AG08396 (cell line): ENCODE results near the gene NOXA1.
"Not testable (repeated sequence)": the region's sequence is repeated elsewhere in the genome, so short reads cannot be mapped to it uniquely, and the experiment has no call there.

Experiments used
- DNase-seq: peaks from one replicate; pipeline ENCODE4 v3.0.0; 2012; ENCODE audit warnings: low spot score, mixed read lengths

Gene NOXA1

DNA sequence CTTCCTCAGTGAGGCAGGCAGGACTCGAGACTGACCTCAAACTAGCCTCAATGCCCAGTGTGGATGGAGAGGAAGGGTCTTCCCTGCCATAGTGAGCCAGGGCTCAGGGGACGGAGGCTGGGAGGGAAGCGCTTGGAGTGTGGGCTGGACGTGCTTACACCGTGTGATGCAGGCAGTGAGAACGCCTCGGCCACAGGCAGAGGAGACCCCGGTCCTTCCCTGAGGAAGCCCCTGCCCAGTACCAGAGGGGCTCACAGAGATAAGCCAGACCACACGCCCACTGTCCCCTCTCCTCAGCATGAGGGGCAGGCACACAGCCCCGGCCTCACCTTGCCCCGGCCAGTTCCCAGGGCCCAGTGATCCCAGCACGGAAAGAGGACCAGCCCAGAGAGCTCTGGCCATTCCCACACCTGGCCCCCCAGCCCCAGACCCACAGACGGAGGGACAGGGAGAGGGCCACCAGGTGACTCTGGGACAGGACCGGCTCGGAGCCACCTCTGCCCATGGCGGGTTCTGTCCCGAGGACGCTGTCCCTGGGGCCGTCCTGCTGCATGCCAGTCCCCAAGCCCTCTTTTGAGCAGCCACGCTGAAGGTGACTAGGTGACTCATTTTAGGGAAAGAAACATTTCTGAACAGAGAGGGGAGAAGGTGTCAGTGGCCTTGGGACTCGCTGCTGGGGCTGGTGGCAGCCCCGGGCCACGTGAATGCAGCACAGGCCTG, 42.0 kb downstream of the NOXA1 start:
- DNase-seq = no peak

DNA sequence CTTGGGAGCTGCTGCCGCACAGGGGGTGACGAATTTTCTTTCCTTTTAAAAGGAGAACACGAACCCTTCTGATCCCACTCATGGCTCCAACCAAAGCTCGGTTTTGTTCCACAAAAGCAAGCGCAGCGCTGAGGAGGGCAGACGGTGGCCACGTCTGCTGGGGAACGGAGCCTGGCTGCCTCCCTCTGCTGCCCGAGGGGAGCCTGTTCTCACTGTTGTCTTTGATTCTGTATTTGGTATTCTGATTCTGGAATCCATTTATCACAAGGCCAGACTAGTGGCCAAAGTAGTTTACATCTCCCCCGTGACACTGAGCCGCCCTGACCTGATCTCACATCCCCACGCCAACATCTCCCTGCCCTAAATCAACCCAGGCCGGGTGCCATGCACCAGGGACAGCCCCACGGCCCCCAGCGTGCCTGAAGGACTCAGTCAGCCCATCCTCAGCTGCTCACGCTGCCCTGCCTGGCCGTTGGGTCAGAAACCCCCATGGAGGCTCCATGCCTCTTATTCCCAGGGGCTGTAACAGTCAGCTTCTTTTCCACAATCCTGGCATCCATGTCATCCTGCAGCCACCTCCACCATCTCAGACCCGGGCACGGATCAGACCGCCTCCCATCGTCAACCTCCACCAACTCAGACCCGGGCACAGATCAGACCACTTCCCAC, 42.7 kb downstream of the NOXA1 start:
- no peak for DNase-seq

DNA sequence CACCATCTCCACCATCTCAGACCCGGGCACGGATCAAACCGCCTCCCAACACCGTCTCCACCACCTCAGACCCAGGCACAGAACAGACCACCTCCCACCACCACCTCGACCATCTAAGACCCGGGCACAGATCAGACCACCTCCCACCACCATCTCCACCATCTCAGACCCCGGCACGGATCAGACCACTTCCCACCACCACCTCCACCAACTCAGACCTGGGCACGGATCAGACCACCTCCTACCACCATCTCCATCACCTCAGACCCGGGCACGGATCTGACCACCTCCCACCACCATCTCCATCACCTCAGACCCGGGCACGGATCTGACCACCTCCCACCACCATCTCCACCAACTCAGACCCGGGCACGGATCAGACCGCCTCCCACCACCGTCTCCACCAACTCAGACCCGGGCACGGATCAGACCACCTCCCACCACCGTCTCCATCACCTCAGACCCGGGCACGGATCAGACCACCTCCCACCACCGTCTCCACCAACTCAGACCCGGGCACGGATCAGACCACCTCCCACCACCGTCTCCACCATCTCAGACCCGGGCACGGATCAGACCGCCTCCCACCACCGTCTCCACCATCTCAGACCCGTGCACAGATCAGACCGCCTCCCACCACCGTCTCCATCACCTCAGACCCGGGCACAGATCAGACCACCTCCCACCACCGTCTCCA, 43.3 kb downstream of the NOXA1 start:
- DNase-seq = not testable (repeated sequence)

DNA sequence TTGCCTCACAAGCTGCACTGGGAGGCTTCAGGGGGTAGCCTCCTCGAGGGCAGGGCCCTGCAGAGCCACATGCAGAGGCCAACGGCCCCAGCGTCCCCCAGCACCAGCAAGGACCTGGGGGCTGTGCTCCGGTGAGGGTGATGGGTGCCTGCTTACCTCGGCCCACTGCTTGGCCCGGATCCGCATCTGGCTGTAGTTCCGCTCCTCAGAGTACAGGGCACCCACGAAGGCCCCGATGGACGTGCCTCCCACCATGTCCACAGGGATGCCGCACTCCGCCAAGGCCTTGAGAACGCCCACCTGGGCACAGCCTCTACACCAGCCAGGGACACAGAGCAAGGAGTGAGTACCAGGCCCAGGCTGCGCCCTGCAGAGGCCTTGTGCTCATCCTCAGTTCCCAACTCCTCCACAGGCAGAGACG, 44.0 kb downstream of the NOXA1 start:
- DNase-seq = no peak

DNA sequence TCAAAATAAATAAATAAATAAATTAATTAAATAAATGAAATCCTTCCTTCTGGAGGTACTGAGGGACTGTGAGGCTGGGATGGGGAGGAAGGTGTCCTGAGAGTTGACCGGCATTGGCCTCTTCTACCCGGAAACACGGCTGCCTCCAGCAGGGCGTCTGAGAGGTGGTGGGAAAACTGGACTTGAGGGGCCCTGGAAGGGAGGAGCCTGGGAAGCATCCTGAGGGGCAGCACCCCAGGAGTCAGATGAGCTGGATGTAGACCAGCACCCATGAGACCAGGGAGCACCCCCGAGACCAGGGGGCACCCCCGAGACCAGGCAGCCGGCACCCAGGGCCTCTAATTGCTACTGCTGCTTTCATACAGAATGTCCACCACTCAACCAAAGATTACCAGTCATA, 44.7 kb downstream of the NOXA1 start:
- DNase-seq = no peak

DNA sequence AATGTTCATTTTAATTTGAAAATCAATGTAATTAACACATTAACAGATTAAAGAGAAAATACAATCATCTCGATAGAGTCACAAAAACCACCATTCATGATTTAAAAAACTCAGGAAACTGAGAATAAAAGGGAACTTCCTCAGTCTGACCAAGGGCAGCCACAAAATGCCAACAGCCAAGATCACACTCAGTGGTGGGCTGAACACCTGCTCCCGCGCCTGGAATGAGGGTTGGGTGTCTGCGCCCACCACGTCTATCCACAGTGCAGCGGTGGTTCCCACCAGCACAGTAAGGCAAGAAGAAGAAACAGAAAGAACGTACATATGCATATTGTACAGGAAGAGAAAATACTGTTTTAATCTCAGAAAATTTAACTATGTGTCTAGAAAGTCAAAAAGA, 47.6 kb downstream of the NOXA1 start:
- no peak for DNase-seq

DNA sequence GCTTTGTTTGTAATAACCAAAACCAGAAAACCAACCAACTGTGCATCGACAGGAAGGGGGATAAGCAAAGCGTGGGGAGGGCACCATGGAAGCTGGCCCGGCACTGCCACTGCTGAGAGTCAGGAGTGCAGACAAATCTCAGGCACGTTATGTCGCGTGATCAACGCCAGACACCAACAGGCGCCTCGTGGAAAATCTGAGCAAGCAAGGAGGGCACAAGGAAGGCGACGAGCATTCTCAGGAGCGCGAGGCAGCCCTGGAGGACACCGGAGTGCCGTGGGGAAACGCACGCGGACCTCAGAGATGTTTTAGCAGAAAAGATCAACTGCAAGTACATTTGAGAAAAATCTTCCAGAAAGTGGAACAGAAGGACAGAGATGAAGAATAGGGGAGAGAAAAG, 51.1 kb downstream of the NOXA1 start:
- no peak for DNase-seq

DNA sequence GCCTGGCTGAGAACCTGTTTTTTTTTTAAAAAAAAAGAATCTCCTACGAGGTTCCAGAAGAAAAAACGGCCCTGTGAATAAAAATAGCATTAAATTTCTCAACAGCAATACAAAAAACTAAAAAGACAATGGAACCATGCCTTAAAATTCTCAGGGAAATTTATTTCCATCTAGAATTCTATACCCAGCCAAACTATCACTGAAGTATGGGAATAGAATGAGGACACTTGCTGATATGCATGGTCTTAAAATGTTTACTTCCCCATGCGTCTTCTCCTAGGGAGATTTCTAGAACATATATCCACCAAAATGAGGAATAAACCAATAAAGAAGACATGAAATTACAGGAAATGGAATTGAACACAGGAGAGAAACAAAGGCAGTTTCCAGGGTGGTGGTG, 52.5 kb downstream of the NOXA1 start:
- no peak for DNase-seq

DNA sequence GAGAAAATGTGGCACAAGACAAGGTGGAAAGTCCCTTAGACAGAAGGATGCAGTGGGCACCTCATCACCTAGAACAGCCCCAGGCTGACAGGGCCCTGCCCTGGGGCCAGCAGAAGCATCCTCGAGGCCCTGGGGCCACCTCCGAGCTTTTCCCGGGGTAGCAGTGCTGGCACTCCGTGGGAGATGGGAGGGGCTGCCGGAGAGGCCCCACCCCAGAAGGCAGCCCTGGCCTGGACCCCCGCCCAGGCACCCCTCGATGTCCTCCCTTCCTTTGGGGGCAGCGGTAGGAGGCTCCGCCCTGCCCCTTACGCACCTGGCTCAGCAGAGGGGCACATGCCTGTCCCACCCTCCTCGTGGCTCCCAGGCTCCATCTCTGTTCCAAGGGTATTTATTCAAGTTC, 53.7 kb downstream of the NOXA1 start:
- no peak for DNase-seq

DNA sequence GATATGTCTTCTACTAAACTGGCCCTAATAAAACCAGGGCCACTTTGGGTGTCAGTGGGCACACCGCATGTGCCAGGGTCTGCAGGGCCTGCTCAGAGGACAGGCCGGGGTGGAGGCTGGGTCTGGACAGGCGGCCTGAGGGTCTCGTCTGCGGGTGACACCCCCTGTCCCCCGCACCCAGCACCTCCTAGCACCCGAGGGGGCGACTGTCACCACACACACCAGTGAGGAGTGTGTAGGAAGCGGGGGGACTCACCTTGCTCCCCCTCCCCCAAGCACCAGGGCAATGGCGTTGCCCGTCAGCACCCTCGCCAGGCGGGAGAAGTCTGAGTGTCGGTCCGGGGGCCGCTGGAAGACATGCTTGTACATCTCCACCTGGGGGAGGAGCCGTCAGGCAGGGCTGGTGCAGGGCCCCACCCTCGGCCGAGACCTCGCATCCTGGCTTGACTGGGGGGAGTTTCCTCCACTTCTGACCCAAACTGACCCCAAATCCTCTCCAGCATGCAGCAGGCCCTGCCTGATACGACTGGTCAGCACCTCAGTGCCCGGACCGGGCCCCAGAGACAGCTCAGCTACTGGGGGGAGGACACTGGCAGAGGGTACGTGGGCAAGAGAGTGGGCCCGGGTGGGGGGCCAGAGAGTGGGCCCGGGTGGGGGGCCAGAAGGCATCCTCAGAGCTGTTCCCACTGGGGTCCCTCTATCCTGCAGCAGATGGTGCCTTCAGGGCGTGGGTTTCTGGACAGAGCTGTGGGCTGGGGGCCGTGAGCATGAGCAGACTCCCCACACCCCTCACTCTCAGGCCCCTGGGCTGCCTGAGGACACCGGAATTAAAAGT, 54.8 kb downstream of the NOXA1 start:
- no peak for DNase-seq

DNA sequence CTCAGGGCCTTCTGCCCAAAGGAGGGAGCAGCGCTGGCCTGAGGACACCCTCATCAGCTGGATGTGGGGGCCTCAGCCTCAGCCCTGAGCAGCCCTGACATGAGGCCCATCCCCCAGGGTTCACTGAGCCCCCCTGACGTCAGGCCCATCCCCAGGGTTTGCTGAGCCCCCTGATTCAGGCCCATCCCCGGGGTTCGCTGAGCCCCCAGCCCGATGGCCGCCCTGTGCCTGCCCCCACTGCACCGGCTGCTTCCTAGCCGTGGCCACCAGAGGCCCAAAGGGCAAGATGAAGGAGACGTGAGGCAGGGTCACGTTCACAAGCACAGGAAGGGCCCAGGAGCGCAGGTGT, 55.4 kb downstream of the NOXA1 start:
- DNase-seq = no peak

DNA sequence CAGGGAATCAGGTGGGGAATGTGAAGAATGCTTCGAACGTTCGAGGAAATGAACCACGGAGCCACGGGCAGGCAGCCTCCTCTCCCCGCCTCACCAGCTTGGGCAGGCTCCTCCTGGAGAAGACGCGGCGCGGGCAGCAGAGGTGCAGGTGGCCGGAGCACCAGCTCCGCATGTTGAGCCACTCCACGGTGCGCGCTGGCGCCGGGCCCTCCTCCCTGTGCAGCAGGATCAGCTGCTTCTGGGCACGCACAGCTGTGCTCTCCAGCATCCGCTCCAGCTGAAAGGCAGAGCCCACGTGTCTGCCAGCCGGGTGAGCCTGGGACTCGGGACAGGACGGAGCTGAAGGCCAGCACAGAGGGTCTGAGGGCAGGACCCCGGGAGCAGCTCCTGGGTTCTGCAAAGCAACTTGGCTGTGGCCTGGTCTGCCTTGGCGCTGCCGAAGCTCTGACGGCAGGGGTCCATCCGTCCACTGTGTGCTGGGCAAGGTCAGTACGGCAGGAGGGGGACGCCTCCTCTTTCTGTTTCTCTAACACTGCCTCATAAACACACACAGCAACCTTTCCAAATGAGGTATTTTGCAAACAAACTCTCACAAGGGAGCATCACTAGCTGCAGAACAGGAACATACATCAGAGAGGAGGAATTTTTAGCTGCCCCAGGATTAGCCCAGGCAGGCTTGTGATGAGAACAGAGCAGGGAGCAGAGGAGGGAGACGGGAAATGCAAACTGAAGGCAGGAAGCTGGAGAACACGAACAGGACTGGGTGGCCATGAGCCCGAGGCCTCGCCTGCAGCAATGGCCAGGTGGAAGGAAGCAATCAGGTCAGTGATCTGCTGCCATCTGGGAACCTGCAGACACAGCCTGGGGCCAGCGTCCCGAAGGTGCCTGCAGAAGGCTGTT, 56.0 kb downstream of the NOXA1 start:
- DNase-seq = no peak

DNA sequence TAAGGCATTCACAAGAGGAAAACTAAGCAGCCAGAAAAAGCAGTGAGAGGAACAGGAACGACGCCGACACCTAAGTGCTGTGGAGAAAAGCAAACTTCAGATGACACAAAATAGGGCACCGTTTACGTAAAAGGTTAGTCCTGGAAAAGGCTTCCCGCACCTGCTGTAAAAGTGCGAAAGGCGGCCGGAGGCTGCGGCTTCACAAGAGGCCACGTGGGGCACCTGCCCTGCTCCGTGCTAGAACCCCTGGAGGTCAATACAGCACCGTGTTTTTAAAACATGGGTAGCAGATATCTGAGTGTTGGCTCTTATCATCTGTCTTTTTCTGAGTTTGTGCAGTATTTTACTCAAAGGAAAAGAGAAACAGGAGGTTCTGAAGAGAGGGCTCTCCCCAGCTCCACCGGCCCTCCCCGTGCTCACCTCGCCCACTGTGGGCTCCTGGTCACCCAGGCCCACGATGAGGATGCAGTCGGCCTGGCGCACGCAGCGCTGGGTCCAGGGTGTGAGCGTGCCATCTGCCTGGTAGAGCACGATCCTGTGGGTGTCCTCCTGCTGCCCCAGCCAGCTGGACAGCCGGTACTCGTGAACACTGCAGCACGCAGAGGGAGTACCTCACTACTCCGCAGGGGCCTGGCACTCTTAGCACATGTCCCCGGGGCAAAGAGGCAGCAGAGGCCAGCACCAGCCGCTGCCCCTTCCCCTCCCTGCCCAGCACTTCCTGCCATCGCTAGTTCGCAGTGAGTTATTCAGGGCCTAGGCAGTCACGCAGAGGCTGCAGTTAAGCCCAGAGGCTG, 56.9 kb downstream of the NOXA1 start:
- DNase-seq = no peak

DNA sequence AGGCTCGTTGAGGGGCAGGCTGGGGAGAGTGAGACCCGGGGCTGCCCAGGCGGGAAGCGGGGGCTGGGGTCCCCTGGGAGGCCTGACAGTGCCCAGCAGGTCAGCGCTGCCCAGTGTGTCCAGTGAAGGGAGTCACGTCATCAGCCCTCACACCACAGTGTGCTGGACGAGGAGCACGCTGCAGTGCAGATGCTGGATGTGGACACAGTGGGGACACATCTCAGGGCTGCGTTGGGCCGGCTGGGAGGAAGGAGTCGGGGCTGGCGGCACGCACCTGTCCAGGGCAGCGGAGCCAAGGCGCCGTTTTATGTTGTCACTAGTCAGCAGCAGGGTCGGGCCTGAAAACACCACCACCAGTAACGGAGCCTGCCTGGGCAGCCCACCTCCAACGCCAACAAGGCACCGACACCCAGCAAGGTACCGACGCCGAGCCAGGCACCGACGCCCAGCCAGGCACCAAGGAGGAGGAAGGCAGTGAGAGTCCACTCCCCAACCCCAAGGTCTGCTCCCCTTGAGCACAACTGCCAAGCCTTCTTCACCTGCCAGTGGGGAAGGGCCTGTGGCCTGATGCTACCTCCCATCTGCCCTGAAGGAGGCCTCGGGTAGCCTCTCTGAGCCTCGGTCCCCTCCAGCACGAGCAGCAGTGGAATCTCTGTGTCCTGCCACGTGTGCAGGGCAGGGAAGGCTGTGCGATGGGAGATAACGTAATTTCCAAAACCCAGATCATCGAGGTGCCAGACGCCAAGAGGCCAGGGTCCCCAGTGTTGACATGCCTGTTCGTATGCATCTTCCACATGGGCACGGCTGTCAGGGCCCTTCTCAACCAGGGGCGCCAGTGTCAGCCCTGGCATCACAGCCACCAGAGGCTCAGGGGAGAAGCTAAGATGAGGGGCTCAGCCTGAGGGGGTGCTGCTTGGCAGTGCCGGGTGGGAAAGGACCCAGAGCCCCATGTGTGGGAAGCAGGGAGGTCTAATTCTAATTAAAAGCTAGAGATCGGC, 57.8 kb downstream of the NOXA1 start:
- no peak for DNase-seq

DNA sequence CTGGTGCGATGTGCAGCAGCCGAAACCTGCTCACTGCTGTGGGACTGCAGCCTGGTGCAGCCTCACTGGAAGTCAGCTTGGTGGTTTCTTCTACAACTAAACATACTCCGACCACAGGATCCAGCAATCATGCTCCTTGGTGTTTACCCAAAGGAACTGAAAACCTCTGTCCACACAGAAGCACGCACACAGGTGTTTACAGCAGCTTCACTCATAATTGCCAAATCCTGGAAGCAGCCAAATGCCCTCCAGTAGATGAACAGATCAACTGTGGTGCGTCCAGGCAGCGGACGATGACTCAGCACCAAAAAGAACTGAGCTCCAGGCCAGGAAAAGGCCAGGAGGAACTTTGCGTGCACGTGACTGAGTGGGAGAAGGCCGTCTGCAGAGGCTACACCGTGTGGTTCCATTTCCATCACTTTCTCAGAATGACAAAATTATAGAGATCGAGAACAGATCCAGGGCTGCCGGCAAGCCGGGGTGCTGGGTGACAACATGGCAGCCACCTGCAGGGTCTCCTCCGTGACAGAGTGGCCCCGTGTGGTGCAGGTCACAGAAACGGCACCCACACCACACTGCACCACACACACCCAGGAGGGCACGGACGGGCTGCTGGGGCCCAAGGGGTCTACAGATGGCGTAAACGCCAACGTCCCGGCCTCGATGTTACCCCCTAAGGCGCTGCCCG, 59.0 kb downstream of the NOXA1 start:
- DNase-seq = peak; percentile 84
